Lung microvascular endothelial cell (primary cell): ENCODE measurements around the gene LGALS3BP. TPM values are rescaled to one million over a fixed set of nuclear protein-coding genes. Genes with fewer than 3 reads are reported as not detected.

Experiments
- DNase-seq, 2 donors: peaks; one replicate each; pipeline versions ENCODE4 v3.0.0 to v3.0.0-alpha.2; 2010; ENCODE audit warnings: low read depth in 2 of 2
- total RNA-seq: library from RNA; depleted of rRNA; stranded (reverse); fragments of >200 nt; gene quantifications from 2 replicates; pipeline ENCODE4 v1.2.1, GENCODE V29; 2014

Gene LGALS3BP
- total RNA-seq, 1 donor from 2014 or later, result 2.4 TPM

DNA sequence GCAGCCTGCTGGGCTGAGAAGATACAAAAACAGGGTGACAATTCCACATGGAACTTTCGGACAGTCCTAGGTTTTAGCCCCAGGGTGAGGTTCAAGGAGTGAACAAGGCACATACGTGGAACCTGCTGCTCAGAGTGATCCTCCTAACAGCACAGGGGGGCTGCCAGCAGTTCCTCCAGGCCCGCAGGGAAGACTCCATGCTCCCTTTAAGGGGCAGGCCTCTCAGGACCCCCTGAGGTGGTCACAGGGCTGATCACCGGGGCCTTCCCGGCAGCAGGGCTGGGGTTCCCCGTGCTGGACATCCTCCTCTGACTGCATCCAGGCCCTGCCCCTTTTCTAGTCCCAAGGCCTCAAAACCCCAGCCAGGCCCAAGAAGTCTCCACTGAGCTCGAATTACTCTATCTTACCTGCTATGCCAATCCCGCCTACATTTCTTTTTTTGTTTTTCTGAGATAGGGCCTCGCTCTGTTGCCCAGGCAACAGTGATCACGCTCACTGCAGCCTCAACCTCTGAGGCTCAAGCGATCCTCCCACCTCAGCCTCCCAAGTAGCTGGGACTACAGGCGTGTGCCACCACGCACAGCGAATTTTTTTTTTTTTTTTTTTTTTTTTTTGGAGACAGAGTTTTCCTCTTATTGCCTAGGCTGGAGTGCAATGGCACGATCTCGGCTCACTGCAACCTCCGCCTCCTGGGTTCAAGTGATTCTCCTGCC lies 19.5 kb upstream of the LGALS3BP start:
- no peak for DNase-seq

DNA sequence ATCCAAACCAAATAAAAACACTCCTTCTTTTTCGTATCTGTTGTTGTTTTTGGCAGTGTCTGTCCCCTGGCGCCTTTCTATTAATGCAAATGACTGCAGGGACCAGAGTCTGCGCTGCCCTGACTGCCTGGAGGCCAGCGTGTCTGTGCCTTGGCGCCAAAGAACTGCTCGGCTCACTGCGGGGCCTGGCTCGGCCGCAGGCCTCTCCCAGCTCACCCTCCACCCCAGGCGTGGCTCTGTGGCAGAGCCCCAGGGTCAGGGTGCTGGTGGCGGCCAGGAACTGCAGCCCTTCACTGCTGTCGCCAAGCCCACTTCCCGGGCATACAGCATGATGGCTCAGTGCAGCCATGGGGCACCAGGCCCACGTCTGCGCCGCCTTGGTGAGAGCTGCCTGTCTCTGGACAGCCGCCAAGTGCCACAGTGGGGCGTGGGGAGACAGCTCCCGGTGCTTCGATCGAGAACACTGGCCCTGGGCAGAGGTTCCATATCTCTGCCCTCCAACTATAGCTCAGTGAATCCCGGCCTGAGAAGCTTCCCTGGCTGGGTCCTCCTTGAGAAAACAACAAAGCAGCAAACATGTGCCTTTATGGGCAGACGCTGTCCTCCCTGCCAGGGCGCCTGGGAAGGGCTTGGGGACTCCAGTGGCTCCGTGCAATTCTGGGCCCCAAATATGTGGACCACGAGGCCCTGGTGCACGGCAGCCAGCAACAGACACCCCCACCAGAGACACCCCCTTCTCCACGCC lies 18.8 kb upstream of the LGALS3BP start:
- peak in 1 of 2 donors; percentile 35 for DNase-seq

DNA sequence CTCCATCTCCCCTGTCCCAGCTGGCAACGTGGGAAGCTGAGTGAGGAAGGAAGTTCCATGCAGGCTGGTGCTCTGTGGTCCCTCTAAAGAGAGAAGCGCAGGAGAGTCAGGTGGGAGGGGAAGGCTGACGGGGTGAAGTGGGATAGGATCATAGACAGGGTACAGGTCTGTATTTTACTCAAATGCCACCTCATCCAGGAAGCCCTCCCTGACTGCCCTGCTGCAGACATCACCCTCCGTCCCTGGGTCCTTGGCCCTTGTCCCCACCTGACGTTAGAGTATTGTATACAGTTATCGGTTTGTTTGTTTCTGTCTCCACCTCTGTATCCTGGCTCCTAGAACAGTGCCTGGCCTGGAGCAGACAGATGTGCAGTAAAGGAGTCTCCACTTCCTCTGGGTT lies 18.2 kb upstream of the LGALS3BP start:
- no peak for DNase-seq

DNA sequence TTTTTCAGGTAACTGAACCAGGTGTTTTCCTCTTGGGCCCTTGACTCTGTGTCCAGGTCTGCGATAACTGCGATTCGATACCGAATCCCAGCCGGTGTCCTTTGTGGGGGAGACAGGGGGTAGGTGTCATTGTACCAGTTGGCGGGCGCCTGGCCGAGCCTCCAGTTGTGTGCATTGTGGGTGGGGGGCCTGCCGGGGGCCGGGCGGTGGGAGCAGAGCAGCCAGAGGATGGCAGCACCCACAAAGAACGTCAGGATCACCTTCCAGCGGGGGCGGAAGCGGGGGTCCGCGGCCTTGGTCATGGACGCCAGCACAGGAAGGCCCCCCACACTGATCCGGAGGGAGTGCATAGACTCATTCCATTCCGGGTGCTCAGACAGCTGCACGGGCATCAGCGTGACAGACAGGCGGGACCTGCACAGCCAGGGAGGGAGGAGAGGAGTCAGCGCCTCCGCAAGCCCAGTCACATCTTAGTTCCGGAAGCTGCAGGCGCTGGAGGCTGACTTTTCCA lies 17.6 kb upstream of the LGALS3BP start:
- DNase-seq, result no peak

DNA sequence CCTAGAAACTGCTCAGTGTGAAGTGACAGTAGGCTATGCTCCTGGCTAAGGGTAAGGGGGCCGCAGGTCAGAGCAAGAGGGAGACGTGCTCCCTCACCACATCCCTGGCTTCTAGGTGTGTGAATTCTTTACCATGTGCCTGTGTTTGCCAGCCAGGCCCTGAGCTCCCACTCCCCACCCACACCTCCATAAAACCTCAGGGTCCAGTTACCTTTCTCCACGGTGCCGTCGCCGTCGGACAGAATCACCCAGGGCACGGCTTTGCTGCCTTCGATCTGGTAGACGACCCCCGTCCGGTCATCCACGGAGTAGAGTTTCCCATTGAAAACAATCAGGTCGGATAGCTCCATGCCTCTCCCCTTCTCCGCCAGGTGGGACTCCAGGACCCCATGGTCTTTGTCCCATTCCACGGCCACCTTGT lies 17.1 kb upstream of the LGALS3BP start:
- DNase-seq, result no peak

DNA sequence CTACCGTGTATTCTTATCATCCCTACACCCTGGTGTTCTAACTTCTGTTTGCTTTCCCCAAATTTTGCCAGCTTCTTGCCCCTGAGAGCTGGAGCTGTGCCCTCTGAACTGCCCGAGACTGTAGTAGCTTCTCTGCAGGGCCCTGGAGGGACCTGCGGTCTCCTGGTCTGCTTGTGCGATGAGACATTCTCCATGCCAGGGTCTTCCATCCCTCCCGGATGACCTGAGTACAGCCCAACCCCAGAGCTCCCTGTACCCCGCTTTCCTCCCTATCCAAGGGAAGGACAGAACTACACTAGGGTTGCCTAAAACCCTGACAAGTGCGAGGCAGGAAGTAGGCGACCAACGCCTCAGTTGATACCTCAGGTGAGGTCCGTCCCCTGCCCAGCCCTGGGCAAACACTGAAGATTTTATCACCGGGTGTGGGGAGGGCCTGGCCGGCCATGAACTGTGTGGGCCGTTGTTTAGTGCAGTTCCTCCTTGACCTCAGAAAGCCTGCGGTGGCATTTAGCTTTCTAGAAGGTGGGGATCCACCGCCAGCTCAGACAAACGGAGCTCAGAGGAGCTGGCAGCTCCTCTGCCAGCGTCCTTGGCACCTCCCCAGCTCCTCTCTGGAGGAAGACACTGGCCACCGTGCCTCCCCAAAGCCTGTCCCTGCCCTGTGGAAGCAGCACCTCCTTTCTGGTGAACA lies 16.2 kb upstream of the LGALS3BP start:
- no peak for DNase-seq

DNA sequence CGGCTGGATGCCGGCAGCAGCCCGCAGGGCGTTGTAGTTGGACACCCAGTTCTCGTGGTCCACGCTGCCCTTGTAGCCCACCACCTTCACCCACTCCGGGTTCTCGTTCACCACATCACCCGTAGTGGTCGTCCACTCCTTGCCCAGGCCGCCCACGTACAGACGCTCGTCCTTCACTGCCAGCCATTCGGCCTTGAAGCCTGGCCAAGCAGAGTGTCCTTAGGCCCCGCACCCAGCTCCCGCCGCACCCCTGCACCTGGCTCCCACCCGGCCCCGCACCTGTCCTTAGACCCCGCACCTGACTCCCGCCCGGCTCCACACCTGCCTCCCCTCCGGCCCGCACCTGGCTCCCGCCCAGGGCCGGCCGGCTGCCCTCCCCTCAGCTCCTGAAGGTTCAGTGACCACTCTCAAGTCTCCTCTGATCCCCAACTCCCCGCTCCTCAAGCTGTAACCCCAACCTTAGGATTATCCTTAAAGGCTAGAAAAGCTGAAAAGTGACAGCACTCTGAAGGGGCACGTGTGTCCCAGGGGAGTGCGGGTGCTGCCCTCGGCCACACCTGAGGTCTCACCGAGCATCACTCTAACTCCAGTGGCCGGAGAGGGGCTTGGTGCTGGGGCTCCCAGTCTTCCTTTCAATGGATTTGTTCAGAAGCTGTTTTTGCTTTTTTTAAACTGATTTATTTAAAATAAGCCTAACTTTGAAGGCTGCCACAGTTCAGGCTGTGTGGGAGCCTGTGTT lies 15.5 kb upstream of the LGALS3BP start:
- DNase-seq, result no peak

DNA sequence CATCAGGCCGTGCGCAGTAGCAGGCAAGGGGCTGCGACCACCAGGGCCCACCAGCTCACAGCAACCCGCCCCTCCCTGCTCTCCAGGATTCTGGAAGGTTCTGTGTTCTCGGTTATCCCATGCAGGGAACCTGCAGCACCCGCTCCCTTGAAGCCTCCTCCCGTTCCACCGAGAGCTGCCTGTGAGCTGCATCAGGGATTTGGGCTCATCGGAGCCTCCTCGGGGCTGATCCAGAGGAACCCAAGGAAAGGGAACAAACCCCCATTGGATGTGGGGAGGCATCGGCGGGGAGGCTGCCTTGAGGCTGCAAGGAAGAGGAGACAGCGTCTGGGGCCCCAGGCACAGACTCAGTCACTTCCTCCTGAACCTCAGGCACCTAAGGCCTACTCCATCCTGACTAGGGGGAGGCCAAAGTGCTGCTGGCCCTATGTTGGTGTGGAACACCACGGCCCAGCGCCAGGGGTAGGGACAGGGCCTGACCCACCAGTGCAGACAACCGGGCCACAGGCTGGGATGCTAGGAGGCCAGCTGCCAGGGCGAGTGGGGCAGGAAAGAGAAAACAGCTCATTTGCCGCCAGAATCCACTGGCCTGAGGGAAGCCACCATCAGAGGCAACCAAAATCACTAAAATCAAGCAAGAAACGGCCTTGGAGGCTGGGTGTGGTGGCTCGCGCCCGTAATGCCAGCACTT lies 14.4 kb upstream of the LGALS3BP start:
- no peak for DNase-seq

DNA sequence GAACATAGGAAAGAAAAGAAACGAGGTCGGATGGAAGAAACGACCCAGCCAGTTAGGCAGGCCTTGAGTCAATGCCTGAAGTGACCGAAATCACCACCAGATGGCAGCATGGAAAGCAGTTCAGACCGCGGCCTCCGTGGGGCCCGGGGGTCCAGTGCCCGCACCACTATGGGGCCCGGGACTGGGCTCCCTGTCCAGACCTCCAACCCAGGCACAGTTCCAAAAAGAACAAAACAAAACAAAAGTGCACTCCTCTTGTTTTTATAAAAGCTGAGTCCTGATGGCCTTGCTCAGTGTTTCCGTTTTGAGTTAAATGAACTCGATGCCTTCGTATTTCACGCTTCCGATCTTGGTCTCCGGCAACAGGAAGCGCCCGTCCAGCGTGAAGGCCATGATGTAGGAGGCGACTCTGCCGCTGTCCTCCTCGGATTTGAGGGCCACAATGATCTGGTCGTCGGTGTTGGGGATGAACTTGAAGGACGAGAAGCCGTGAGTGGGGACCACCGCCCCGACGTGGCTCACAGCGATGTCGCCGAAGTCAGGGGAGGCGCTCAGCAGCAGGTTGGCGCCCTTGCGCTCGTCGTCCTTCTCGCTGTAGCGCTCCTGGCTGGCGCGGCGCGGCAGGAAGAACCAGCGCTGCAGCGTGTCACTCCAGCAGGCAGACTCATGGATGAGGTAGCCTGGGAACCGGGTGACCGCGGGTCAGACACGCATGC lies 13.7 kb upstream of the LGALS3BP start:
- peak; percentile 55 to 89 for DNase-seq

DNA sequence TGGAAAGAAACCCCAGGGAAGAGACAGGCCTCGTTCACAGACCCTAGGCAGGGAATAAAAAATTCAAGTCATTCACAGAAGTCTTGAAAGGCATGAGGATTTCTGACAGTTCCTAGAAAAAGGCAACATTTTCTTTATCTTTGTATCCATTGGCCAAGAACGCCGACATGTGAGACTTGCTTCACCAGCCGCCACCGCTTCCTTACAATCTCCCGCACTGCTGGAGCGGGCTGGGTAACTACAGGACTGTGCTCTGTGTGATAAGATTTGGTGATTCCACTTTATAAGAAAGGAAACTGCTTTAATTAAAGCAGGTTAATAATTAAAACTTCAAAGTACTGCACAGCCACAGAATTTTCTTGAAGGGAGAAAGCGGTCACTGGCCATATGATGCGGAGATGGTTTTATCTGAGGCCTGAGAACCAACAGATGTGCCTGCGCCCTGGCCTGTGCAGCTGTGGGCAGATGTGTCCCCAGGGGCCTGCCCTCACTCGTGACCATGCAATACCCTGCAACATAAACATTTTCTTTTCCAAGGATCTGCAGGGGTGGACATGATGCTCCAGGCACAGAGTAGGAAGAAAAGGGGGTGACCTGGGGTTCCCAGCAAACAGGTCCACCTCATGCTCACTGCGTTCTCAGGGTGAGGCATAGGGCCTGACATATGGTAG lies 13.0 kb upstream of the LGALS3BP start:
- DNase-seq, result no peak

DNA sequence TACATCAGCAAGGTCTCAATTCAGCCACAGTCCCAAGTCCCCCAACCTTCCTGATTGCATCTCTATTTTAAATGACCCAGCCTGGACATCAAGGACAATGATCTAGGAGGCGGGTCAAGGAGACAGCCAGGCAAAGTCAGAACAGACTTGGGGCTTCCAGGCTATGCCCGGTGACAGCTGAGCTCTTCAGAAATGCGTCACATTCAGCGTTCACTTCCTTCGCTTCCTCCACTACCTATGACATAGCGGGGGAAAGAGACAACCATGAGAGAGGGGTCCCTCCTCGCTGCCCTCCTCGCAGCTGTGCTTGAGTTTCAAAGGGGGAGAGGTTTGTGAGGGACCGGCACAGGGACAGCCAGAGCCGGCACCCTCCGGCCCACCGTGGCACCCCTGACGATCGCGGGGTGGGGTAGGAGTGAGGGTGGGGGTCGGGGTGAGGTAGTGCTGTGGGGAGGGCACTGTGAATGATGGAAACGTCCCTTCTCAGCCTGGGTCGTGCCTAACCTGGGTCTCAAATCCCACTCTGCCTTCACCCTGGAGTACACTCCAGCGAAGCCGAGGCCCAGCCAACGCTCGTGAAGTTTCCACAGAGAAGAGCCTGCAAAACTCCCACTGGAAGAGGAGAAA lies 12.3 kb upstream of the LGALS3BP start:
- DNase-seq, result no peak

DNA sequence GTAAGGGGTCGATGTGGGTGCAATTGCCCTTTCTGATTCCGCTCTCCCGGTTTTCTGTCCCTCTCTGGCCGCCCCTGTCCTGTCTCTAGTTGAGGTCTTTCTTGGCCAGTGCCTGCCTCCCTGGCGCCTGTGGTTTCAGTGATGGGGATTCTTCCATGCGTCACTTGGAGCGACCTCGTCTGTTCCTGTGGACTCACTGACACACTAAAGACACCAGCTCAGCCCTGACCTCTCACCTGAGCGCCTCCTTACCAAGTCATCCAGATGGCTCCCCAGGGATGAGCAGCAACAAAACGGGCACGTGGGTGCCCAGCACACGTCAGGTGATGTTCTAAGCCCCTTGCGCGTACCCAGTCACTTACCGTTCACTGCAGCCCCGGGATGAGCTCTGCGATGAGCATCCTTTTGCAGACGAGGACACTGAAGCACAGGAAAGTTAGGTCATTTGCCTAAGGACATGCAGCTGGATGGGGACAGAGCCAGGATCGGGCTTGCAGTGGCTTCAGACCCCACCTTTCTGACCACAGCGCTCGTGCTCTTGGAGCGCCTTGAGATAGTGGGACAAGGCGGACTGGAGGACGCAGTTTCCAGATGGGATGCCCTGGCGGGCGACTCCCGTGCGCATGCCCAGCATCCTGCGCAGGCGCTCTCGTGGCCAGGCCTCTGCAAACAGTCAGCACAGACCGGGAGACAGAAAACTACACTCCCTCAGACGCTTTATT lies 11.5 kb upstream of the LGALS3BP start:
- no peak for DNase-seq

DNA sequence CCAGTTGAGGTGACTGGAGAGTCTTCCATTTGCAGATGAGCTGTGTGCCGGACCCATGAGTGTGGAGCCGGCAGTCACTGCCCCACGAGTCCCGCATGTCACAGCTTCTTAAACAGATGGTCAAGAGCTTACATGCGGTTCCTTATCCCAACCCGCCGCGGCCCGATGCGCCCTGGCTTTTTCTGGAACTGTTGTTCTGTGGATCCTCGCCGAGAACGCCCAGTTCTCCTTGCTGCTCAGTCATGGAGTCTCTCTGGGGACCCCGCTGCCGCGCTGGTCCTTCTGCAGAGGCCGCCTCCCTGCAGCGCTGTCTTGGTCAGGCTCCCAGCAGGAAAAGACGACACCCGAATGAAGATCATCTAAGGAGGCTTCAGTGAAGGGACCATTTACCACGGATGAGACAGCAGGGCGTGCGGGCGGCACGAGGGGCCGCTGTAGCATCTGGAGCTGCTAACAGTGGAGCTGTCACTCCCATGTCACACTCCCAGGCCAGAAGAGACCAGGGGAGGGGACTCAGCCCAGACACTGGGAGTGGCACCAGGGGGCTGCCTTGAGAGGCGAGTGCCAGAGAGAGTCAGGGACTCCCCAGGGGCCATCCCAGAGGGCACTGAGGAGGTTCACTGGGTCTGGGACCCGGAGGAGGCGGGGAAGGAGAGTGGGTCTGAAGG lies 10.8 kb upstream of the LGALS3BP start:
- DNase-seq, result no peak

DNA sequence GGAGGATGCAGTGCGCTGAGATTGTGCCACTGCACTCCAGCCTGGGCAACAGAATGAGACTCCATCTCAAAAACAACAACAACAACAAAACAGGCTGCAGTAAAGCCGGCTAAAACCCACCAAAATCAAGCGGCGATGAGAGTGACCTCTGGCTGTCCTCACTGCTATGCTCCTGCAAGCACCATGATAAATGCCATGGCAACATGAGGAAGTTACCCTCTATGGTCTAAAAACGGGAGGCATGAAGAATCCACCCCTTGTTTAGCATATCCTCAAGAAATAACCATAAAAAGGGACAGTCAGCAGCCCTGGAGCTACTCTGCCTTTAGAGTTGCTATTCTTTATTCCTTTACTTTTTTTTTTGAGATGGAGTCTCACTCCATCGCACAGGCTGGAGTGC lies 8.4 kb upstream of the LGALS3BP start:
- no peak for DNase-seq

DNA sequence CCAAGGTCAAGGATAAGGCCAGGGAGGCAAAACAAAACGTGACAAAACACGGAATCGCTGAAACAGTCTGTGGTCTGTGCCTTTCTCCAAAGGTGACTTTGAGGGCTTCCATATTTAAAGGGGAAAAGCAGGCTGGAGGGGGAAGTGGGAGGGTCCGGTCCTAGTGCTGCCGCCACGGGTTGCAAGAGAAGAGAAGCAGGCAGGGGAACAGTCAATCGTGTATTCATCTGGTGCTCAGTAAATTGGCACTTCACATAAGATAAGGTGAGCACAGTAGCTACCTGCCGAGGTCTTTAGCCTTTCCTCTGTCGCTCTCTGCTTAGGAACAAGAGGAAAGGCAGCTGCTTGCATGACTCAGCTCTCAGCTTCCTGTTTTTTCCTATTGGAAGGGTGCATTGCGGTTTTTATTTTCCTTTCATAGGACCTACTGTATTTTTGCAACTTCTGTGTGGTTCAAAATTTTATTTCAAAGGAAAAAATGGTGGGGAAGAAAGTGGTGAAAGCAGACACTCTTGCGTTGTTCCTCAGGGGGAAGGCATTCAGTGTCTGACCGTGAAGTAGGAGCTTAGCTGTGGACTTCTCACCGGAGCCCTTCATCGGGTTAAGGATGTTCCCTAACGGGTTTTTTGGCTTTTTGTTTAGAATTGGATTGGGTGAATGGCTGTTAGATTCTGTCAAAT lies 7.1 kb upstream of the LGALS3BP start:
- peak; percentile 82 to 83 for DNase-seq

DNA sequence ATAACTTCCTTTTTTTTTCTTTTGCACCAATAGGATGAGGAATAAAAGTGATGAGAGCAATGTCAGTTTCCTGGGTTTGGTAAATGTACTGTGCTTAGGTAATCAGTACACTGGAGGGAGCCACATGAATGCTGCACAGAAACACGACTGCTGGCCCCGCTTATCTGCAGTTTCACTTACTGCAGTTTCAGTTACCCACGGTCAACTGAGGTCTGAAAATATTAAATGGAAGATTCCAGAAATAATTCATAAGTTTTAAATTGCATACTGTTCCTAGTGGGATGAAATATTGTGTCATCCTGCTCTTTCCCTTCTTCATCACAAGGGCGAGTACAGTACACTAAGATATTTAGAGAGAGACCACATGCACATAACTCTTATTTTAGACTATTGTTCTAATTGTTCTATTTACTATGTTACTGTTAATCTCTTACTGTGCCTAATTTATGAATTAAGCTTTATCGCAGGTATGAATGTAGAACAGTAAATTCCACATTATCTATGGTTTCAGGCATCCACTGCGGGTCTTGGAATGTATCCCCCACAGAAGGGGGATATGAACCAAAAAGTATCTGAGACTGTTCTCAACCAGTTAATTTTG lies 6.4 kb upstream of the LGALS3BP start:
- peak; percentile 59 to 88 for DNase-seq

DNA sequence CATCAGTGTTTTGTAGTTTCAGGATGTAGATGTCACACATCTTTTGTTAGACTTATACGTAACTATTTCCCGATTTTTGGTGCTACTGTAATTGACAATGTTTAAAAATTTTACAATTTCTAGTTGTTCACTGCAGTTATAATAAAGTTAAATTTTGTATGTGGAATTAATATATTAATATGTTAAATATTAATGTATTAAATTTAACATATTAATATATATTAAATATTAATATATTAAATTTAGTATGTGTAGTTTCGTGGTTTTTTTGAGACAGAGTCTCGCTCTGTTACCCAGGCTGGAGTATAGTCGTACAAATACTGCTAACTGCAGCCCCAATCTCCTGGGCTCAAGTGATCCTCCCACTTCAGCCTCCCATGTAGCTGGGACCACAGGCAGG lies 5.7 kb upstream of the LGALS3BP start:
- DNase-seq, result no peak
